Measurements from ENCODE around the gene TANGO6. TPM values are rescaled to one million over a fixed set of nuclear protein-coding genes. Genes with fewer than 3 reads are reported as not detected.

TANGO6 gene
- polyA plus RNA-seq, 1 donor (not counting 4 experiments of a cell fraction or from before 2014, with no cell fraction given) = 13.1 TPM

DNA sequence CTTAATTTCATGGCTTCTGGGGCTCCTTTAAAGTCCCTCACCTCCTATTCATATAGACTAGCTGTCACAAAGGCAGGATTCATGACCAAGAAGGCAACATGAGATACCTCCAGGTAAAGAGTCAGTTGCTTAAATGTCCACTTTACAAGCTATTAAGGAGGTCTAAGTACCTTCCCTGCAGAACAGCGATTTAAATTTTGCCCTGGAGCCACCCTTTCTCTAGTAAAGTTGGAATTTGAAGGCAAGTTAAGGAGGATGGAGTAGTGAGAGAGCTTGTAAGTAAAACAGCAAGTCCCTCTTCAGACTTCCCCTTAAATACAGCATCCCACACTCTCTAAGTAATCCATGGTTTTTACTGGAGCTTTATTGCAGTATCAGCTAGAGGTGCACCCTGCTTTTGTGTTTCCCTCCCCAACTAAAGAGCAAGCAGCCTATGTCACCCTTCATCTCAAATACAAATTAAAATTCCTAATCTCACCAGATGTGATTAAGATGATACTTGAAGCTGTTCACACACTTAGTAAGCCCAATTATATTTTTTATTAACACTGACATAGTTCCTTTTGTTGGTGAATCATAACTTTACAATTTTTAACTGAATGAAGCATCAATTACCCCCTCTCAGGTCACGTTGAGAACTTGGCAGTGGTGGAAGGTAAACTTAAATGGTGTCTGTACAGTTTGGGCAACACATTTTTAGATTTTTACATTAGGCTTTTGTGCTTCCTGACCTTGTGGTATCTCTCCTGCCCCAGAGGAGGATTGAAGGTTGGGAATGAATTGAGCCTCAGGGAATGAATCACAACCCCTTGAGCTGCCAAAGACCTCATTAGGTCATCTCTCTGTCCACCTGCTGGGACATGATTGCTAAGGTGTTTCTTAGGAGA lies 108.9 kb downstream of the TANGO6 start:
- Histone ChIP-seq H3K27me3 (ENCODE audit: control insufficient read depth, extremely low read depth, insufficient read depth, low read length) (no peaks in the 10 kb centered on the region), H3K79me2 (ENCODE audit: control insufficient read depth, insufficient read depth, low read length) (no peaks in the 10 kb centered on the region), H2AFZ (ENCODE audit: control insufficient read depth, low read length) (no peak overlapping the region), H3K4me3 (ENCODE audit: control insufficient read depth in 2 of 3, extremely low read depth in 1 of 3, insufficient read depth in 2 of 3, low read depth in 1 of 3, low read length in 3 of 3) (peak overlapping the region in 1 of 3 experiments; percentile 24), H3K4me2 (ENCODE audit: control insufficient read depth, extremely low read depth, insufficient read depth, low read depth, low read length) (peak overlapping the region; percentile 67), H3K27ac (ENCODE audit: control insufficient read depth, insufficient read depth, low read length) (peak overlapping the region; percentile 71), H3K4me1 (ENCODE audit: control insufficient read depth, extremely low read depth, insufficient read depth, low read length) (peaks cover 17% of the 10 kb centered on the region), H3K9ac (ENCODE audit: control insufficient read depth, extremely low read depth, insufficient read depth, low read length) (peak overlapping the region; percentile 31), H3K9me3 (ENCODE audit: control insufficient read depth, low read depth, low read length) (no peaks in the 10 kb centered on the region), H3K9me1 (ENCODE audit: control insufficient read depth, extremely low read depth, insufficient read depth, low read length) (no peaks in the 10 kb centered on the region), H3K36me3 (ENCODE audit: control insufficient read depth in 2 of 2, extremely low read depth in 1 of 2, insufficient read depth in 2 of 2, low read length in 2 of 2) (no peaks in the 10 kb centered on the region), H4K20me1 (ENCODE audit: control insufficient read depth, extremely low read depth, insufficient read depth, low read length) (no peaks in the 10 kb centered on the region)
- TF ChIP-seq, protein P1, sequence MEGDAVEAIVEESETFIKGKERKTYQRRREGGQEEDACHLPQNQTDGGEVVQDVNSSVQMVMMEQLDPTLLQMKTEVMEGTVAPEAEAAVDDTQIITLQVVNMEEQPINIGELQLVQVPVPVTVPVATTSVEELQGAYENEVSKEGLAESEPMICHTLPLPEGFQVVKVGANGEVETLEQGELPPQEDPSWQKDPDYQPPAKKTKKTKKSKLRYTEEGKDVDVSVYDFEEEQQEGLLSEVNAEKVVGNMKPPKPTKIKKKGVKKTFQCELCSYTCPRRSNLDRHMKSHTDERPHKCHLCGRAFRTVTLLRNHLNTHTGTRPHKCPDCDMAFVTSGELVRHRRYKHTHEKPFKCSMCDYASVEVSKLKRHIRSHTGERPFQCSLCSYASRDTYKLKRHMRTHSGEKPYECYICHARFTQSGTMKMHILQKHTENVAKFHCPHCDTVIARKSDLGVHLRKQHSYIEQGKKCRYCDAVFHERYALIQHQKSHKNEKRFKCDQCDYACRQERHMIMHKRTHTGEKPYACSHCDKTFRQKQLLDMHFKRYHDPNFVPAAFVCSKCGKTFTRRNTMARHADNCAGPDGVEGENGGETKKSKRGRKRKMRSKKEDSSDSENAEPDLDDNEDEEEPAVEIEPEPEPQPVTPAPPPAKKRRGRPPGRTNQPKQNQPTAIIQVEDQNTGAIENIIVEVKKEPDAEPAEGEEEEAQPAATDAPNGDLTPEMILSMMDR (optimal IDR thresholded peaks at IDR 0.05 in 1 of 3, IDR thresholded peaks at IDR 0.05 in 1 of 3, conservative IDR thresholded peaks at IDR 0.05 in 1 of 3; ENCODE audit: extremely low read depth in 1 of 3, insufficient read depth in 2 of 3, low read length in 3 of 3) = no peak
- TF ChIP-seq EZH2 (IDR thresholded peaks at IDR 0.05; ENCODE audit: low read length) = no peak
- dilution Hi-C loops (cut with MboI; ENCODE audit: extremely low pct_ligation_motif_present, low sequenced_read_pairs) = no loop called here
- FAIRE-seq = peak; percentile 93
- DNase-seq (ENCODE audit: low read depth, low spot score) = peak; percentile 86

DNA sequence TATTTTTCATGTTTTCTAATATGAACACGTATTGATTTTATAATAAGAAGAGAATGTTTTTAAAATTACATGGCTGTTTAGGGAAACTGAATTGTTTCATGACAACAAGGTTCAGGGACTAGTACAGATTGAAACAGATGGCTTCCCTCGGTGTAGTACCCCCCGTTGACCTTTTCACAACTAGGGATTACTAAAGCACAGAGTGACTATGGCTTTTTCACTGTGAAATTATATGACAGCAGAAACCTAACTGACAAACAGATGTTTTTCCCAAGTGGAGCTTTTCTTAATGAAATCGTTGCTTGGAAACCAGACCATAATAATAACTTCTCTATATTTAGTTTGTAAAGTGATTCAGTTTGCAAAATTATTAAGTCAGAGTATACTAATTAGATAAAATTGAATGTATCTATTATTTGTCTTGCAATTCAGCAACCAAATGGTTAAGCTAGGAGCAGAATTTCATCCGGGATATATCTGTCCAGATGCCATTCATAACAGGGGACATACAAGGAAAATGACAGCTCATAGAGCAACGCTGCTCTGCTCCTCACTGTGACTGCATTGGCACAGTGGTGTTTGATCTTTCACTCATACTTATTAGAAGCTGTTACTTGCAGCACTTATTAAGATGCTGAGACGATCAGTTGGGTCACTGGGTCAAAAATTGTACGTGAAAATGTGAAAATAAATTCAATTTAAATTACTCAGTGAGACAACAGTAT lies 111.7 kb downstream of the TANGO6 start:
- no peak for DNase-seq (ENCODE audit: low read depth, low spot score)
- Histone ChIP-seq H3K4me2 (ENCODE audit: control insufficient read depth, extremely low read depth, insufficient read depth, low read depth, low read length) (no peak overlapping the region), H2AFZ (ENCODE audit: control insufficient read depth, low read length) (peak overlapping the region; percentile 51), H3K9me3 (ENCODE audit: control insufficient read depth, low read depth, low read length) (no peaks in the 10 kb centered on the region), H3K4me3 (ENCODE audit: control insufficient read depth in 2 of 3, extremely low read depth in 1 of 3, insufficient read depth in 2 of 3, low read depth in 1 of 3, low read length in 3 of 3) (no peak overlapping the region), H3K4me1 (ENCODE audit: control insufficient read depth, extremely low read depth, insufficient read depth, low read length) (peaks cover 29% of the 10 kb centered on the region), H3K9me1 (ENCODE audit: control insufficient read depth, extremely low read depth, insufficient read depth, low read length) (no peaks in the 10 kb centered on the region), H3K9ac (ENCODE audit: control insufficient read depth, extremely low read depth, insufficient read depth, low read length) (no peak overlapping the region), H4K20me1 (ENCODE audit: control insufficient read depth, extremely low read depth, insufficient read depth, low read length) (no peaks in the 10 kb centered on the region), H3K79me2 (ENCODE audit: control insufficient read depth, insufficient read depth, low read length) (no peaks in the 10 kb centered on the region), H3K27ac (ENCODE audit: control insufficient read depth, insufficient read depth, low read length) (peak overlapping the region; percentile 26), H3K27me3 (ENCODE audit: control insufficient read depth, extremely low read depth, insufficient read depth, low read length) (no peaks in the 10 kb centered on the region), H3K36me3 (ENCODE audit: control insufficient read depth in 2 of 2, extremely low read depth in 1 of 2, insufficient read depth in 2 of 2, low read length in 2 of 2) (no peaks in the 10 kb centered on the region)
- no peak for TF ChIP-seq EZH2 (IDR thresholded peaks at IDR 0.05; ENCODE audit: low read length)
- TF ChIP-seq, protein P1 (optimal IDR thresholded peaks at IDR 0.05 in 1 of 3, IDR thresholded peaks at IDR 0.05 in 1 of 3, conservative IDR thresholded peaks at IDR 0.05 in 1 of 3; ENCODE audit: extremely low read depth in 1 of 3, insufficient read depth in 2 of 3, low read length in 3 of 3) = no peak
- dilution Hi-C loops (cut with MboI; ENCODE audit: extremely low pct_ligation_motif_present, low sequenced_read_pairs) = no loop called here
- FAIRE-seq = no peak

Measured in keratinocyte (primary cell).